ENCODE results near the gene LENG8.

LENG8 gene

DNA sequence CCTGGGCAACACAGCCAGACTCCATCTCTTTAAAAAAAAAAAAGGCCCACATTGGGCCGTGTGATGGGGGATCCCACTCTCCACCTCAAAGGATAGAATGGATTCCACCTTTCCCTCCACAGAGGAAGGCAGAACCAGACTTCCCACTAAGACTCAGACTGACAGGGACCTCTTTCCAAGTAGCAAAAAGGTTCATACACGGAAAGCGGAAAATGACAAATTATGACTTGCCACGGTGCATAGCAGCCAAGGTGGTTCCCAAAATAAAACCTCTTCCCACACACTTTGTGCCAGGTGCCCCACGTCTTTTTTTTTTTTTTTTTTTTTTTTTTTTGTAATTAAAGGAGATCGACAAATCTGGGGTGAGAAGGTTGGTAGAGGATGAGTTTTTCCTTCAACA lies 48.1 kb upstream of the LENG8 start:
- no peak overlapping the region for H3K4me3 ChIP-seq (ENCODE audit: low read depth, low read length)
- POLR2A ChIA-PET = no interaction called here
- CTCF ChIA-PET = interaction anchor here (2.9 kb wide), 1 partner anchor 10 kb away, joined by 22 read pairs; no protein-coding TSS in a partner anchor
- no peaks in the 10 kb centered on the region for H3K36me3 ChIP-seq (ENCODE audit: control insufficient read depth in 2 of 2, insufficient read depth in 1 of 2, low read length in 2 of 2)
- no peaks in the 10 kb centered on the region for H3K9me3 ChIP-seq (ENCODE audit: control insufficient read depth, insufficient read depth, low read depth, low read length)
- no peak overlapping the region for H3K27ac ChIP-seq (ENCODE audit: extremely low read depth, low read depth, low read length)
- H3K4me1 ChIP-seq (ENCODE audit: control insufficient read depth, insufficient read depth, low read length) = no peaks in the 10 kb centered on the region
- TF ChIP-seq ZSCAN23 (tag by site-specific recombination; IDR thresholded peaks at IDR 0.05) (no peak), SP7 (tag by site-specific recombination; IDR thresholded peaks at IDR 0.05) (no peak), ZNF184 (tag by site-specific recombination; IDR thresholded peaks at IDR 0.05) (no peak), ZNF274 (IDR thresholded peaks at IDR 0.05; ENCODE audit: low read length) (no peak), ZNF274 (tag by site-specific recombination; IDR thresholded peaks at IDR 0.05; ENCODE audit: borderline replicate concordance) (no peak), ZNF366 (tag by site-specific recombination; conservative IDR thresholded peaks at IDR 0.05) (no peak), ZNF785 (tag by site-specific recombination; IDR thresholded peaks at IDR 0.05) (no peak), OSR2 (tag by site-specific recombination; IDR thresholded peaks at IDR 0.05) (no peak), ZNF19 (tag by site-specific recombination; IDR thresholded peaks at IDR 0.05; ENCODE audit: low read depth) (no peak), TRIM28 (IDR thresholded peaks at IDR 0.05; ENCODE audit: borderline replicate concordance, low read length) (no peak), HOXD13 (CRISPR knock-in tag; IDR thresholded peaks at IDR 0.05; ENCODE audit: borderline replicate concordance) (no peak), YY1 (tag by site-specific recombination; IDR thresholded peaks at IDR 0.05) (no peak), ZNF514 (tag by site-specific recombination; IDR thresholded peaks at IDR 0.05) (no peak), ZNF768 (tag by site-specific recombination; IDR thresholded peaks at IDR 0.05) (no peak), GLI4 (tag by site-specific recombination; IDR thresholded peaks at IDR 0.05) (no peak)
- TF ChIP-seq, protein P1, sequence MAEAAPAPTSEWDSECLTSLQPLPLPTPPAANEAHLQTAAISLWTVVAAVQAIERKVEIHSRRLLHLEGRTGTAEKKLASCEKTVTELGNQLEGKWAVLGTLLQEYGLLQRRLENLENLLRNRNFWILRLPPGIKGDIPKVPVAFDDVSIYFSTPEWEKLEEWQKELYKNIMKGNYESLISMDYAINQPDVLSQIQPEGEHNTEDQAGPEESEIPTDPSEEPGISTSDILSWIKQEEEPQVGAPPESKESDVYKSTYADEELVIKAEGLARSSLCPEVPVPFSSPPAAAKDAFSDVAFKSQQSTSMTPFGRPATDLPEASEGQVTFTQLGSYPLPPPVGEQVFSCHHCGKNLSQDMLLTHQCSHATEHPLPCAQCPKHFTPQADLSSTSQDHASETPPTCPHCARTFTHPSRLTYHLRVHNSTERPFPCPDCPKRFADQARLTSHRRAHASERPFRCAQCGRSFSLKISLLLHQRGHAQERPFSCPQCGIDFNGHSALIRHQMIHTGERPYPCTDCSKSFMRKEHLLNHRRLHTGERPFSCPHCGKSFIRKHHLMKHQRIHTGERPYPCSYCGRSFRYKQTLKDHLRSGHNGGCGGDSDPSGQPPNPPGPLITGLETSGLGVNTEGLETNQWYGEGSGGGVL (tag by site-specific recombination; IDR thresholded peaks at IDR 0.05) = no peak
- TF ChIP-seq, protein P2, sequence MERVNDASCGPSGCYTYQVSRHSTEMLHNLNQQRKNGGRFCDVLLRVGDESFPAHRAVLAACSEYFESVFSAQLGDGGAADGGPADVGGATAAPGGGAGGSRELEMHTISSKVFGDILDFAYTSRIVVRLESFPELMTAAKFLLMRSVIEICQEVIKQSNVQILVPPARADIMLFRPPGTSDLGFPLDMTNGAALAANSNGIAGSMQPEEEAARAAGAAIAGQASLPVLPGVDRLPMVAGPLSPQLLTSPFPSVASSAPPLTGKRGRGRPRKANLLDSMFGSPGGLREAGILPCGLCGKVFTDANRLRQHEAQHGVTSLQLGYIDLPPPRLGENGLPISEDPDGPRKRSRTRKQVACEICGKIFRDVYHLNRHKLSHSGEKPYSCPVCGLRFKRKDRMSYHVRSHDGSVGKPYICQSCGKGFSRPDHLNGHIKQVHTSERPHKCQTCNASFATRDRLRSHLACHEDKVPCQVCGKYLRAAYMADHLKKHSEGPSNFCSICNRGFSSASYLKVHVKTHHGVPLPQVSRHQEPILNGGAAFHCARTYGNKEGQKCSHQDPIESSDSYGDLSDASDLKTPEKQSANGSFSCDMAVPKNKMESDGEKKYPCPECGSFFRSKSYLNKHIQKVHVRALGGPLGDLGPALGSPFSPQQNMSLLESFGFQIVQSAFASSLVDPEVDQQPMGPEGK (tag by site-specific recombination; IDR thresholded peaks at IDR 0.05) = no peak
- TF ChIP-seq, protein P3, sequence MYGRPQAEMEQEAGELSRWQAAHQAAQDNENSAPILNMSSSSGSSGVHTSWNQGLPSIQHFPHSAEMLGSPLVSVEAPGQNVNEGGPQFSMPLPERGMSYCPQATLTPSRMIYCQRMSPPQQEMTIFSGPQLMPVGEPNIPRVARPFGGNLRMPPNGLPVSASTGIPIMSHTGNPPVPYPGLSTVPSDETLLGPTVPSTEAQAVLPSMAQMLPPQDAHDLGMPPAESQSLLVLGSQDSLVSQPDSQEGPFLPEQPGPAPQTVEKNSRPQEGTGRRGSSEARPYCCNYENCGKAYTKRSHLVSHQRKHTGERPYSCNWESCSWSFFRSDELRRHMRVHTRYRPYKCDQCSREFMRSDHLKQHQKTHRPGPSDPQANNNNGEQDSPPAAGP (tag by site-specific recombination; IDR thresholded peaks at IDR 0.05) = no peak
- TF ChIP-seq, protein P4, sequence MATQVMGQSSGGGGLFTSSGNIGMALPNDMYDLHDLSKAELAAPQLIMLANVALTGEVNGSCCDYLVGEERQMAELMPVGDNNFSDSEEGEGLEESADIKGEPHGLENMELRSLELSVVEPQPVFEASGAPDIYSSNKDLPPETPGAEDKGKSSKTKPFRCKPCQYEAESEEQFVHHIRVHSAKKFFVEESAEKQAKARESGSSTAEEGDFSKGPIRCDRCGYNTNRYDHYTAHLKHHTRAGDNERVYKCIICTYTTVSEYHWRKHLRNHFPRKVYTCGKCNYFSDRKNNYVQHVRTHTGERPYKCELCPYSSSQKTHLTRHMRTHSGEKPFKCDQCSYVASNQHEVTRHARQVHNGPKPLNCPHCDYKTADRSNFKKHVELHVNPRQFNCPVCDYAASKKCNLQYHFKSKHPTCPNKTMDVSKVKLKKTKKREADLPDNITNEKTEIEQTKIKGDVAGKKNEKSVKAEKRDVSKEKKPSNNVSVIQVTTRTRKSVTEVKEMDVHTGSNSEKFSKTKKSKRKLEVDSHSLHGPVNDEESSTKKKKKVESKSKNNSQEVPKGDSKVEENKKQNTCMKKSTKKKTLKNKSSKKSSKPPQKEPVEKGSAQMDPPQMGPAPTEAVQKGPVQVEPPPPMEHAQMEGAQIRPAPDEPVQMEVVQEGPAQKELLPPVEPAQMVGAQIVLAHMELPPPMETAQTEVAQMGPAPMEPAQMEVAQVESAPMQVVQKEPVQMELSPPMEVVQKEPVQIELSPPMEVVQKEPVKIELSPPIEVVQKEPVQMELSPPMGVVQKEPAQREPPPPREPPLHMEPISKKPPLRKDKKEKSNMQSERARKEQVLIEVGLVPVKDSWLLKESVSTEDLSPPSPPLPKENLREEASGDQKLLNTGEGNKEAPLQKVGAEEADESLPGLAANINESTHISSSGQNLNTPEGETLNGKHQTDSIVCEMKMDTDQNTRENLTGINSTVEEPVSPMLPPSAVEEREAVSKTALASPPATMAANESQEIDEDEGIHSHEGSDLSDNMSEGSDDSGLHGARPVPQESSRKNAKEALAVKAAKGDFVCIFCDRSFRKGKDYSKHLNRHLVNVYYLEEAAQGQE (tag by site-specific recombination; IDR thresholded peaks at IDR 0.05) = no peak
- TF ChIP-seq, protein P5, sequence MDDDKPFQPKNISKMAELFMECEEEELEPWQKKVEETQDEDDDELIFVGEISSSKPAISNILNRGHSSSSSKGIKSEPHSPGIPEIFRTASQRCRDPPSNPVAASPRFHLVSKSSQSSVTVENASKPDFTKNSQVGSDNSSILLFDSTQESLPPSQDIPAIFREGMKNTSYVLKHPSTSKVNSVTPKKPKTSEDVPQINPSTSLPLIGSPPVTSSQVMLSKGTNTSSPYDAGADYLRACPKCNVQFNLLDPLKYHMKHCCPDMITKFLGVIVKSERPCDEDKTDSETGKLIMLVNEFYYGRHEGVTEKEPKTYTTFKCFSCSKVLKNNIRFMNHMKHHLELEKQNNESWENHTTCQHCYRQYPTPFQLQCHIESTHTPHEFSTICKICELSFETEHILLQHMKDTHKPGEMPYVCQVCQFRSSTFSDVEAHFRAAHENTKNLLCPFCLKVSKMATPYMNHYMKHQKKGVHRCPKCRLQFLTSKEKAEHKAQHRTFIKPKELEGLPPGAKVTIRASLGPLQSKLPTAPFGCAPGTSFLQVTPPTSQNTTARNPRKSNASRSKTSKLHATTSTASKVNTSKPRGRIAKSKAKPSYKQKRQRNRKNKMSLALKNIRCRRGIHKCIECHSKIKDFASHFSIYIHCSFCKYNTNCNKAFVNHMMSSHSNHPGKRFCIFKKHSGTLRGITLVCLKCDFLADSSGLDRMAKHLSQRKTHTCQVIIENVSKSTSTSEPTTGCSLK (tag by site-specific recombination; IDR thresholded peaks at IDR 0.05) = no peak

All from HEK293 (cell line).